Lung (tissue), 12 donors: ENCODE measurements around the gene SAMSN1. TPM values are rescaled to one million over a fixed set of nuclear protein-coding genes. Genes with fewer than 3 reads are reported as not detected.

ENCODE experiments used
- ATAC-seq: fragments of 200-7000 bp; cut with Tn5 transposase; one replicate; pipeline ENCODE4 v1.9.1; 2020; ENCODE audit warnings: moderate number of reproducible peaks; ENCODE audit not compliant: insufficient read depth, low FRiP score
- DNase-seq, 3 donors: peaks; one replicate each; pipeline ENCODE4 v3.0.0-alpha.2; 2013 to 2017
- H3K27ac ChIP-seq, 2 donors: one replicate each; pipeline ENCODE4 v1.5.1; 2013; ENCODE audit warnings: mild to moderate bottlenecking in 2 of 2, moderate library complexity in 2 of 2, control low read depth in 1 of 2, inconsistent platforms in 1 of 2, low read depth in 1 of 2, low read length in 1 of 2
- H3K27me3 ChIP-seq, 3 donors: one replicate each; pipeline ENCODE4 v1.5.1; 2013; ENCODE audit warnings: low read length in 2 of 3; ENCODE audit not compliant: control insufficient read depth in 3 of 3, insufficient read depth in 3 of 3
- H3K36me3 ChIP-seq, 4 donors: one replicate each; pipeline ENCODE4 v1.5.1; 2013; ENCODE audit warnings: low read length in 4 of 4, mild to moderate bottlenecking in 1 of 4, moderate library complexity in 1 of 4; ENCODE audit not compliant: control insufficient read depth in 4 of 4, insufficient read depth in 4 of 4
- H3K4me1 ChIP-seq, 5 donors: one replicate each; pipeline ENCODE4 v1.5.1; 2013; ENCODE audit warnings: low read length in 5 of 5, mild to moderate bottlenecking in 2 of 5, moderate library complexity in 1 of 5; ENCODE audit not compliant: control insufficient read depth in 5 of 5, insufficient read depth in 5 of 5
- H3K4me3 ChIP-seq: one replicate; pipeline ENCODE4 v1.5.1; 2013; ENCODE audit warnings: mild to moderate bottlenecking, control low read depth, moderate library complexity
- H3K9ac ChIP-seq, 2 donors: one replicate each; pipeline ENCODE4 v1.5.1; 2013; ENCODE audit warnings: low read length in 2 of 2, control low read depth in 1 of 2; ENCODE audit not compliant: insufficient read depth in 1 of 2
- H3K9me3 ChIP-seq, 4 donors: one replicate each; pipeline ENCODE4 v1.5.1; 2013; ENCODE audit warnings: low read length in 3 of 4, mild to moderate bottlenecking in 1 of 4, moderate library complexity in 1 of 4; ENCODE audit not compliant: control insufficient read depth in 4 of 4, insufficient read depth in 3 of 4
- WGBS, 2 donors: extraction: QIAGEN DNeasy Blood & Tissue Kit; methylation state at CpG; one replicate each; pipeline ENCODE4 v1.1.7; 2013; 5-methylcytosine and 5-hydroxymethylcytosine counted together
- polyA plus RNA-seq, 2 donors: library from polyadenylated mRNA; stranded (reverse); fragments of 200-250 nt; gene quantifications; one replicate each; pipeline ENCODE4 v1.2.1, GENCODE V29; 2013
- total RNA-seq, 2 donors: library from RNA; depleted of rRNA in 1 of 2; stranded (reverse); fragments of >200 nt in 1 of 2; gene quantifications; one replicate each; pipeline ENCODE4 v1.2.1, GENCODE V29; 2014 to 2021
- TF ChIP-seq, protein P1 (sequence below): IDR thresholded peaks from 2 replicates; pipeline ENCODE4 v1.5.1; 2012; ENCODE audit warnings: mild to moderate bottlenecking; ENCODE audit errors: control extremely low read depth, extremely low read depth
- donor health status: control.
- donor health status: control.
- donor health status: Bipolar disorder and iron deficiency.
- donor health status: healthy.
- donor health status: DM: yes; HTN: yes; CAD: no.

SAMSN1 gene
- total and polyA plus RNA-seq, 4 donors, result 6.4 to 184 (median 16.1) TPM

DNA sequence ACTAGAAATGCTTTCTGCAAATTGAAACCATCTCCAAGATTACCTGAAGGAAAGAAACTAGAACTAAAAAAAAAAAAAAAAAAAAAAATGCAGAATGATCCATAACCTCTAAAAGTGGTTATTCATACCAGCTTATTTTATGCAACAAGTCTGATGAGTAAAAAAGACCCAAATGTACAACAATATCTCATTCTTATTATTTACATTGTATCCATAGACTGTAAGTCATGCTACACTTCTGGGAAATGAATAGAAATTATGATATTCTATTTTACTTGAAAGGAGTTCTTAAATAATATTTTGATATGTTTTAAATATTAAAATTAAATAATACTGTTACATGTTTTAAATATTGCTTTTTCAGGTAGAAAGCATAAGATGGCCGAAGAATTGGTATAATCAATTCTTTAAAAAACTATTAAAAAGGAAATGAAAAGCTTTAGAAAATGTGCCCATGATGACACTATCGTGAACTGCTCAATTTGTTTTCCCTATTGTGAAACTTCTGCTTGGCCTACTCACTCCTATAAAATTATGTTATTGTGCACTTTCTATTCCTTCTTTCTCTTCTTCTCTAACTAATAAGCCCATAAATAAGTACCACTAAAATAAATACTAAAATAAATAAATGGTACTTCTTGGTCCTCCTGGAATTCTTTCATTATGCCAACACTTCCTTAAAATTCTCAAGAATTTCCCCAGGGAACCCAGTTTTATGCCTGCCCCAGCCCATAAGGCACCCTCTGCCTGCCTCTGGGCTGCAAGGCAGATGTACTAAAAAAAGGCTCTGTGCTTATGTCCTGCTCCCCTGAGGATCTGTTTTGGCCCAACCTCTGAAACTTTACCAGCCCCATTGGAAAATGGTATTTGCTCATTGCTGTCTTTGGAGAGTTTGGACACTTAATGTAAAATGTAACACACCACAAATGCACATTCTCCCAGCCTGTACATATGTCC, 18.1 kb downstream of the SAMSN1 start:
- no peak for ATAC-seq
- H3K27ac ChIP-seq, result no peak overlapping the region
- H3K4me3 ChIP-seq, result no peak overlapping the region

DNA sequence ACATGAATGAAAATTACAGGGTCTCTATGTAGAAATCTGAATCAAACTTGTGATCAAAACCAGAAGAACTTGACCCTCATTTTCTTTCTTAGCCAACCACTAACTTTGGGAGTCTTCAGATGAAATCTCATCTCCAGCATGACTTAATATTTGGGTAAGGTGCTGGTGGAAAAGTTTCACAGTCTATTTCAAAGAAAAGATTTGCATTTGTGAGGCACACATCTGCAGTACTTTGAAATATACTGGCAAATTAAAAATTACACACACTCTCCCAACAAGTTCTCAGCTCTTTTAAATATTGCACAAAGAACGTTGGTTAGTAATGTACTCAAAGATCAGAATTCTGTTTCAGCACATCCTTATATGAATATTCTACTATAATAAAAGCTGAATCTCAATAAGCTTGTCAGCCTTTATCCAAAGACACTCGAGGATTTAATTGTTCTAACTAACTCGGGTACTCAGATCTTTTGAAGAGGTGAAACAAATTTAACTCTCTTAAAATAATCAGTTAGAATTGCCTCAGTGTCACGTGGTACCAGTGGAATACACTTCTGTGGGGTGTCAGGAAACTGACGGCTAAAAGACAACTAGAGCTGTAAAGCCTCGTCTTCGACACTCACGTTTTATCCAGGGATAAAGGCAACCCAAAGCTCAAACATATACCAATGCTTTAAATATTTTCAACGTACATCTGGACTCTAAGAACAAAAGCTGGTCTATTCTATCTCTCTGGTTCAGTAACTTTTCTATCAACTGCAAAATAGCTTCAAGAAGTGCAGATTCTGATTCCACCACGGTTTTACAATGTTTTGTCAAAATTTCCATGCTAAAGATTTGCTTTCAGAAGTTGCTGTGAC, 19.0 kb downstream of the SAMSN1 start:
- WGBS, 2 donors, result 49 to 58% methylated on average over 10 of the region's 10 CpGs
- ATAC-seq, result no peak
- H3K27me3 ChIP-seq, result no peaks in the 10 kb centered on the region
- DNase-seq, result no peak
- no peak overlapping the region for H3K4me3 ChIP-seq
- H3K36me3 ChIP-seq, result no peaks in the 10 kb centered on the region
- no peak overlapping the region for H3K9ac ChIP-seq
- TF ChIP-seq, protein P1, sequence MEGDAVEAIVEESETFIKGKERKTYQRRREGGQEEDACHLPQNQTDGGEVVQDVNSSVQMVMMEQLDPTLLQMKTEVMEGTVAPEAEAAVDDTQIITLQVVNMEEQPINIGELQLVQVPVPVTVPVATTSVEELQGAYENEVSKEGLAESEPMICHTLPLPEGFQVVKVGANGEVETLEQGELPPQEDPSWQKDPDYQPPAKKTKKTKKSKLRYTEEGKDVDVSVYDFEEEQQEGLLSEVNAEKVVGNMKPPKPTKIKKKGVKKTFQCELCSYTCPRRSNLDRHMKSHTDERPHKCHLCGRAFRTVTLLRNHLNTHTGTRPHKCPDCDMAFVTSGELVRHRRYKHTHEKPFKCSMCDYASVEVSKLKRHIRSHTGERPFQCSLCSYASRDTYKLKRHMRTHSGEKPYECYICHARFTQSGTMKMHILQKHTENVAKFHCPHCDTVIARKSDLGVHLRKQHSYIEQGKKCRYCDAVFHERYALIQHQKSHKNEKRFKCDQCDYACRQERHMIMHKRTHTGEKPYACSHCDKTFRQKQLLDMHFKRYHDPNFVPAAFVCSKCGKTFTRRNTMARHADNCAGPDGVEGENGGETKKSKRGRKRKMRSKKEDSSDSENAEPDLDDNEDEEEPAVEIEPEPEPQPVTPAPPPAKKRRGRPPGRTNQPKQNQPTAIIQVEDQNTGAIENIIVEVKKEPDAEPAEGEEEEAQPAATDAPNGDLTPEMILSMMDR, result no peak
- H3K4me1 ChIP-seq, result no peaks in the 10 kb centered on the region
- H3K27ac ChIP-seq, result no peak overlapping the region
- H3K9me3 ChIP-seq, result no peaks in the 10 kb centered on the region

More for the DNA sequence above, 18.1 kb downstream of the SAMSN1 start:
- H3K4me1 ChIP-seq, result no peaks in the 10 kb centered on the region
- TF ChIP-seq, protein P1, result no peak
- H3K9ac ChIP-seq, result no peak overlapping the region
- DNase-seq, result no peak
- no peaks in the 10 kb centered on the region for H3K9me3 ChIP-seq
- H3K27me3 ChIP-seq, result no peaks in the 10 kb centered on the region
- H3K36me3 ChIP-seq, result no peaks in the 10 kb centered on the region
- 37 to 64% methylated on average over 2 of the region's 2 CpGs for WGBS, 2 donors

DNA sequence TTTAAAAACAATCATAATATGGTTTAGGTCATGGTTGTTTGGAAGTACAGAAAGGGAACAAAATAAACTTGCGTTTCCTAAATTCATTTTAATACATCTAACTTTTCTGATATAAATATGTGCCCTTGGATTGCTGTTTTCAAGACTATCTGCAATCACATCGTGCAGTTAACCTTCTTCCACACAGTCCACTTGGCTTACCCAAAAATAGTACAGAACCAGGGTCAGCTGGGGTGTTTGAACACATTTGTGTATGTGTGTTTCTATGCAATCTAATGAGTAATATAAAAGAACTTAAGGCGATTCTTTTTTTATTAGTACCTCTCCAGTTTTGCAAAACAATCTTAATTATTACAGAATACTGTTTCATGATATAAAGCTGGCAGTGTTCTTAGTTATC, 19.9 kb downstream of the SAMSN1 start:
- H3K27me3 ChIP-seq, result no peaks in the 10 kb centered on the region
- no peak overlapping the region for H3K27ac ChIP-seq
- no peak overlapping the region for H3K4me3 ChIP-seq
- H3K36me3 ChIP-seq, result no peaks in the 10 kb centered on the region
- TF ChIP-seq, protein P1, result no peak
- 32% methylated on average over 3 of the region's 3 CpGs for WGBS, 2 donors
- no peaks in the 10 kb centered on the region for H3K9me3 ChIP-seq
- DNase-seq, result no peak
- no peaks in the 10 kb centered on the region for H3K4me1 ChIP-seq
- no peak overlapping the region for H3K9ac ChIP-seq
- no peak for ATAC-seq
